ENCODE data around the gene HLA-A.
"Not testable (repeated sequence)": the region's sequence is repeated elsewhere in the genome, so short reads cannot be mapped to it uniquely, and the experiment has no call there.

HLA-A gene

GRCh38 chr6:29942275-29943052 is at the start of gene HLA-A:
TSS of gene HLA-A (plus strand) at chr6:29942532. CDS start at chr6:29942554, 22 bp downstream.
- peak; percentile 92 for DNase-seq

DNA sequence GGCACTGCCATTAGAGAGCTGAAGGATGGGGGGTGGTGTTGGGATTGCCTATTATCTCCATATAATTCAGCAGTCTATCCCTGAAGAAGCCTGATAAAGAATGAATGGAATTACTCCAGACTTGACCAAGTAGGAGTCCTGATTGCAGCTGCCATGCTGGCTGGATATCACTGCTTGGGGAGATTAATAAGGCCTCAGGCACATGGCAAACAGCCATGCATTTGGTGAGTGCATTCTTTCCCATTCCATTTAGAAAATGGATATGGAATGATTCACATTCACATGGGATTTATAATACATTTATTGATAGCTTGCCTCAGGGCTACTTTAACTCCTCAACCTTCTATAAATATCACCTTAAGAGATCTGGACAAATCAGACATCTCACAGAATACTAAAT is 49.6 kb upstream of the HLA-A start:
- DNase-seq: no peak

DNA sequence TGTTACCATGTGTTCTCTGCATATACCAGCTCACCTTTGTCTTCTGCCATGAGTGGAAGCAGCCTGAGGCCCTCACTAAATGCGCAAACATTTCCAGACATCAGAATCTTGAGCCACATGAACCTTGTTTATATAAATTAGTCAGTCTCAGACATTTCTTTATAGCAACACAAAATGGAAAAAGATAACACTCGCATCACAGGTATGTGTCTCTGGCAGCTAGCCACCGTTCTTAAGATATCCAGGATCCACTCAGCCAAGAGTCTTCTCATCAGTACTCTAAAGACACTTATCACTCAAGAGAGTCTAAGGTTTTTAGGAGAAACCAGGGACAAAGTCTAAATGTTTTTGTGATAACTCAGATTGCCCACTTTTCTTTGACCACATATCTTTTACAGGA is 43.1 kb upstream of the HLA-A start:
- DNase-seq: no peak

GRCh38 chr6:29905286-29905685 is 37.0 kb upstream of the HLA-A start:
- no peak for DNase-seq

DNA sequence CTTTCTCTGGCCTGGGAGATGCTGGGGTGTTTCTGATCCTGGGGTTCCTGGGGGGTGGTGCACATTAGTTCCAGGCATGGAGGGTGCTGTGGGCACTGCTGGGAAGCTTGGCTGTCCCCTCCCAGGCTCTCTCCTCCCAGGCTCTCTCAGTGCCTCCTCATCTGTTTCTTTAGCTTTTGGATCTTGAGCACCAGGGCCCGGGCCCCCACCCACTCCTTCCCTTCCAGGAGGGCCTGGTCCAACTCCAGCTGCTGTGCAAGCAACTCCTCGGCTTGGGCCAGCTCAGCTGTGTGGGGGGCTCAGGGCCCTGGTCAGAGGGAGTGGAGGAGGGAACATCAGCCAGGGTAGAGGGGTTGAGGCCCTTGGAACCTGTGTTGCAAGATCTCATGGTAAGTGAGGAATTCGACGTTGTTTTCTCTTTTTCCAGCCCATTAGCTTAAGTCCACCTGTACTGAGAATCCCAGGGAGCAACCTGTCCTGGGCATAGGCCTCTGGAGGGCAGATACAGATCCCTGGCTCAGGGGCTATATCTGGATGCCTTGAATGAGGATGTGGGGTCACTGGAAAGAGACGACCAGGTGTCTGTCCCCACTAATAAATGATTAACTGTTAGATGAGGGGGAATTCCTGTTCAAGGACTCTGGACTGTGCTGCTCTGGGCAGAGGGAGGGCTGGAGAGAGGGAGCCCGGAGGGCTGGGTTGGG is 34.5 kb upstream of the HLA-A start:
- no peak for DNase-seq

GRCh38 chr6:29908341-29908662 is 34.0 kb upstream of the HLA-A start:
- no peak for DNase-seq

DNA sequence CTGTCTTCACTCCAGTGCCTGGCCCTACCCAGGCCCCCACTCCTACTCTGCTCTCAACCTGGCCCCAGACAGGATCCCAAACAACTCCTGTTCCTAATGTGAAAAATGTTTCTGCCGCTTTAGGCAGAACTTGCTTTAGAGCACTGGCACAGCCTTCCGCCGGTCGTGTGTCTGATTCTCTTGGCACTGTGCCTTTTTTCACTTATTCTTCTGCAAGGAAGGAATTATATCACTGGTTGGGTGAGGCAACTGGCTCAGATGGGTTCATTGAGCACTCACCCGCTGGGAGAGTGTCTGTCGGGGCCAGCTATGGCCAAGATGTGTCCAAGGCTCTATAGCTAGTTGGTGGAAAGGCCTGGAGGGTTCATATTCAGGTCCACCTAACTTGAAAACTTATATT is 33.6 kb upstream of the HLA-A start:
- no peak for DNase-seq

GRCh38 chr6:29909985-29910384 is 32.3 kb upstream of the HLA-A start:
- no peak for DNase-seq

- DNase-seq: no peak
Observed at GRCh38 chr6:29912840-29913239, 29.5 kb upstream of the HLA-A start.

DNA sequence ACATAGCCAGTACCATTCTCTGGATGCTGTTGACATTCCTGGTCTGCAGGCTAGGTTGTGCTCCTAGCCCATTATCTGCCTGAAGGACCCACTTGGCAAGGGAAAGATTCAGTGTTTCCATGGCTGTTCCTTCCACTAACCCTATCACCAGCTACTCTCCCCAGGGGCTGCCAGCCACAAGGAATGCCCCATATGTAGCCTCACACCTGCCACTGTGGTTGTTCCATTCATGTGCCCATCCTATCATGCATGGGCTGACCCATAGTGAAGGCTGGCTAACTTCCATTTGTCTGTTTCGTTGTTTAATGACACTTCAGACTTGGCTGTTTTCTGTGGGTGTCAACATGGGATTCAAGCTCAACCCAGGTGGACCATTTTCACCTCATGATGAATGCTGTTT is 25.6 kb upstream of the HLA-A start:
- no peak for DNase-seq

DNA sequence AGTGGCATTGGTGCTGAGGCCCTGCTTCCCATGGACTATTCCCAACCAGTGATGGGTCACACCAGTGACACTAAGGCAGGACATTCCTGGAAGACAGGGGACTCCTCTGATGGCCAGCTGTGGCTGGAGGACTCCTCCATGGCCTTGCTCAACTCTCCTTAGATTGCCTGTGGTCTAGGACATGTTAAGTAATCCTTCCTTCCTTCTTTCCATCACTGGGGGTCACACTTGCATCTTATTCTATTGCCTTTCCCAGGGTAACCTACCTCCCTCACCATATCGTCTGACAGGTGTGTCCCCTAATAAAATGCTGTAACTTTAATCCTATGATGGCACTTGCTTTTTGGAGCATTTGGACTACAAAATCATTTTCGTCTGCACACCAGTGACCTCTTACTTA is 24.5 kb upstream of the HLA-A start:
- DNase-seq: no peak

DNA sequence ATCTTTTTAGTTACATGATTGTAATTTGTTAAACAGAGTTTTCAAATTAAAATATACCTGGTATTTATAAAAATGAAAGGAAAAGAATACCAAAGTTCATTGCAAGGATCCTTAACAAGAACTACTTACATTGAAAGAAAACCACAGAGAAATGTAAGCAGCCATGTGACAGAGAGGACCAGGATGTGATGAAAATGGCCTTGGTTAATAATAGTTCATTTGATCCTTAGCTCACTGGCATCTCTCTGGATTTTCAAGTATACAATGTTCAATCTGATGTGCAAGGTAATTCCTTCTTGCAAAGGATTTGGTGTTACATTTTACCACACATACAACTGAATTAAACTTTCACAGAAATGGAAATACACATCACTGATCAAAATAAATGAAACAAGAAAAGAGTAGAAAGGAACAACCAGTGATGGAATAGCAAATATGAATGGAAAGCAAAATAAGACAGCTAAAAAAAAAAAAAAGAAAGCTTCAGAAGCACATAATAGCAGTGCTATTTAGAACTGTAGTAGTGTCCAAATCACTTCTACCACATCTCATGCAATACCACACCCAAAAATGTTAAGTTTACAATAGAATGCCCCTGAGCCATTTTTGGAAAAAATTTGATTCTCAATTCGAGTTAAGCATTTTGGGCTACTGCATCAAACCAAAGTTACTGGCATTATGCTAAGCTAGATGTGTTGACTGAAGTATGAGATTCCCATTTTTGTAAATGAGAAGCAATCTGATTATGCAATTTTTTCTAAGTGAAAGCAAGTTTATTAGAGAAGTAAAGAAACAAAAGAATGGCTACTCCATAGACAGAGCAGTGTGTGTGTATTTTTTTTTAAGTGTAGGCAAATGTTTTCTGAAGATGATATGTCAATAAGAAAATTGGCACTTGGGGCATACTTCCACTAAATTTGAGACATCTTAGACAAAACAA is 22.6 kb upstream of the HLA-A start:
- no peak for DNase-seq

DNA sequence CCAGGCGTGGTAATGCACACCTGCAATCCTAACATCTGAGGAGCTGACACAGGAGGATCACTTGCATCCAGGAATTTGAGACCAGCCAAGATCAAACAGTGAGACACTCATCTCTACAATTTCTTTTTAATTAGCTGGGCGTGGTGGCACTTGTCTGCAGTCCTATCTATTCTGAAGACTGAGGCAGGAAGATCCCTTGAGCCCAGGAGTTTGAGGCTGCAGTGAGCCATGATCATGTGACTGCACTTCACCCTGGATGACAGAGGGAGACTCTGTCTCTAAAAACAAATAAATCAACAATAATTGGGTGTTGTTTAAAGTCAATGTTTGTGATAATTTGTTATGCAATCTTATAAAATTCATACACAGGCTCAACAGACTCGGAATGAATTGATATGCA is 18.0 kb upstream of the HLA-A start:
- DNase-seq: no peak

- no peak for DNase-seq
Observed at GRCh38 chr6:29924731-29925130, 17.6 kb upstream of the HLA-A start.

- DNase-seq: no peak
Observed at GRCh38 chr6:29925321-29925720, 17.0 kb upstream of the HLA-A start.

DNA sequence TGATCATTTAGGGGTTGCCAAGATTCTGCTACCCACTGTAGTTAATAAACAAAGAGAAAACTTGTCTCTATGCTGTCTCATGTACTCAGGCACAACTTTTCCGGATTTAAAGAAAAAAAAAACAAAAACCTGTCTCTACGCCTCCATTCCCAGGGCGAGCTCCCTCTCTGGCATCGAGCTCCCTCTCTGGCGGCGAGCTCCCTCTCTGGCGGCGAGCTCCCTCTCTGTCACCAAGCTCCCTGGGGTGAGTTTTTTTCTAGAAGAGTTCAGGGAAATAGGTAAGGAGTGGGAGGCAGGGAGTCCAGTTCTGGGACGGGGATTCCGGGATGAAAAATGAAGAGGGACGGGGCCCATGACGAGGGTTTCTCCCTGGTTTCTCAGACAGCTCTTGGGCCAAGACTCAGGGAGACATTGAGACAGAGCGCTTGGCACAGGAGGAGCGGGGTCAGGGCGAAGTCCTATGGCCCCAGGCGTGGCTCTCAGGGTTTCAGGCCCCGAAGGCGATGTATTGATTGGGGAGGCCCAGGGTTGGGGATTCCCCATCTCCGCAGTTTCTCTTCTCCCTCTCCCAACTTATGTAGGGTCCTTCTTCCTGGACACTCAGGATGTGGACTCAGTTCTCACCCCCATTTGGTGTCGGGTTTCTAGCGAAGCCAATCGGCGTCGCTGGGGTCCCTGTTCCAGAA is 16.5 kb upstream of the HLA-A start:
- no peak for DNase-seq

GRCh38 chr6:29926413-29927274 is 15.7 kb upstream of the HLA-A start:
- no peak for DNase-seq

- DNase-seq: no peak
Observed at GRCh38 chr6:29927275-29927569, 15.1 kb upstream of the HLA-A start.

GRCh38 chr6:29927841-29928388 is 14.4 kb upstream of the HLA-A start:
- no peak for DNase-seq

- not testable (repeated sequence) for DNase-seq
Observed at GRCh38 chr6:29930047-29930446, 12.3 kb upstream of the HLA-A start.

DNA sequence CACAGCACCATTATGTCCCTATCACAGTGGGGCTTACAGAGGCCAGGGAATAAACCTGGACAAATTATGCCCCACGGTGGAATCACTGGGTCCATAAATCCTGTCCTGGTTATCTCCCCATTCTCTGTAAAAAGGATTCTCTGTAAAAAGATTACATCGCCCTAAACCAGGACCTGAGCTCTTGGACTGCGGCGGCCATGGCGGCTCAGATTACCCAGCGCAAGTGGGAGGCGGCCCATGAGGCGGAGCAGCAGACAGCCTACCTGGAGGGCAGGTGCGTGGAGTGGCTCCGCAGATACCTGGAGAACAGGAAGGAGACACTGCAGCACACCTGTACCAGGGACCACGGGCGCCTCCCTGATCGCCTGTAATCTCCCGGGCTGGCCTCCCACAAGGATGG is 8.4 kb upstream of the HLA-A start:
- no peak for DNase-seq

Data from NCI-H345 (cell line).